AG09309 (cell line): ENCODE measurements around the gene ENKD1.

Experiments
- DNase-seq: peaks from one replicate; pipeline ENCODE4 v3.0.0-alpha.2; 2010; ENCODE audit warnings: low read depth
- H3K4me3 ChIP-seq: 2 replicates; pipeline ENCODE4 v1.5.1; 2011; ENCODE audit warnings: mild to moderate bottlenecking, low read depth, low read length, moderate library complexity; ENCODE audit not compliant: control insufficient read depth
- TF ChIP-seq, protein P1 (sequence below): IDR thresholded peaks from 2 replicates; pipeline ENCODE4 v1.5.1; 2011; ENCODE audit warnings: mild to moderate bottlenecking, low read depth, low read length, inconsistent platforms; ENCODE audit not compliant: insufficient read depth, control insufficient read depth; ENCODE audit errors: missing control alignments

The ENKD1 gene

DNA sequence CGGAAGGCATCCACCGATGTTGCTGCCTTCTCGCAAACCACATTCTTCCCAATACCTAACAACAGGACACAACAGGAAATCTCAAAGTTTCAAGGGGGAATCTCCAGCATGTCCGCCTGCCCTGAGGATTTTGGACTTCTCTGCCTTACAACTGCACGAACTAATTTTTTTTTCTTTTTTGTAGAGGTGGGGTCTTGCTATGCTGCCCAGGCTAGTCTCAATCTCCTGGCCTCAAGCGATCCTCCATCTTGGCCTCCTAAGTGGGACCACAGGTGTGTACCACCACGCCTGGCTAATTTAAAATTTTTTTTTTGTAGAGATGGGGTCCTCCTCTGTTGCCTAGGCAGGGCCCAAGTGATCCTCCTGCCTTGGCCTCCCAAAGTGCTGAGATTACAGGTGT is 9.4 kb upstream of the ENKD1 start:
- no peak for DNase-seq
- no peak overlapping the region for H3K4me3 ChIP-seq
- TF ChIP-seq, protein P1, sequence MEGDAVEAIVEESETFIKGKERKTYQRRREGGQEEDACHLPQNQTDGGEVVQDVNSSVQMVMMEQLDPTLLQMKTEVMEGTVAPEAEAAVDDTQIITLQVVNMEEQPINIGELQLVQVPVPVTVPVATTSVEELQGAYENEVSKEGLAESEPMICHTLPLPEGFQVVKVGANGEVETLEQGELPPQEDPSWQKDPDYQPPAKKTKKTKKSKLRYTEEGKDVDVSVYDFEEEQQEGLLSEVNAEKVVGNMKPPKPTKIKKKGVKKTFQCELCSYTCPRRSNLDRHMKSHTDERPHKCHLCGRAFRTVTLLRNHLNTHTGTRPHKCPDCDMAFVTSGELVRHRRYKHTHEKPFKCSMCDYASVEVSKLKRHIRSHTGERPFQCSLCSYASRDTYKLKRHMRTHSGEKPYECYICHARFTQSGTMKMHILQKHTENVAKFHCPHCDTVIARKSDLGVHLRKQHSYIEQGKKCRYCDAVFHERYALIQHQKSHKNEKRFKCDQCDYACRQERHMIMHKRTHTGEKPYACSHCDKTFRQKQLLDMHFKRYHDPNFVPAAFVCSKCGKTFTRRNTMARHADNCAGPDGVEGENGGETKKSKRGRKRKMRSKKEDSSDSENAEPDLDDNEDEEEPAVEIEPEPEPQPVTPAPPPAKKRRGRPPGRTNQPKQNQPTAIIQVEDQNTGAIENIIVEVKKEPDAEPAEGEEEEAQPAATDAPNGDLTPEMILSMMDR = no peak

DNA sequence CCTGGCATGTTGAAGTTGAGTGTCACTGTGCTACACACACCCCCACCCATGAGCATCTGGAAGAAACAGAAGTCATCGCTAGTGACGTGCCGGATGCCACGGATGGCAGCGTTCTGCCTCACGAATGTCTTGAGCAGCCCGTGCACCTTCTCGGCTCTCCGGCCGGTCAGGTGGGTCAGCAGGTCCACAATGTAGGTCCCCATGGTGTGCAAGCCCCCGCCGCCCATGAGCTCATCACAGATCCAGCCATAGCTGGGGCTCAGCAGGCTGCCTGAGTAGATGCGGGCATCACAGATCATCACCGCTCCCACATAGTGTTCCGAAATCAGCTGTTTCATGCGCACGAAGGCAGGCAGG is 9.0 kb upstream of the ENKD1 start:
- TF ChIP-seq, protein P1 = no peak
- DNase-seq = no peak
- no peak overlapping the region for H3K4me3 ChIP-seq

DNA sequence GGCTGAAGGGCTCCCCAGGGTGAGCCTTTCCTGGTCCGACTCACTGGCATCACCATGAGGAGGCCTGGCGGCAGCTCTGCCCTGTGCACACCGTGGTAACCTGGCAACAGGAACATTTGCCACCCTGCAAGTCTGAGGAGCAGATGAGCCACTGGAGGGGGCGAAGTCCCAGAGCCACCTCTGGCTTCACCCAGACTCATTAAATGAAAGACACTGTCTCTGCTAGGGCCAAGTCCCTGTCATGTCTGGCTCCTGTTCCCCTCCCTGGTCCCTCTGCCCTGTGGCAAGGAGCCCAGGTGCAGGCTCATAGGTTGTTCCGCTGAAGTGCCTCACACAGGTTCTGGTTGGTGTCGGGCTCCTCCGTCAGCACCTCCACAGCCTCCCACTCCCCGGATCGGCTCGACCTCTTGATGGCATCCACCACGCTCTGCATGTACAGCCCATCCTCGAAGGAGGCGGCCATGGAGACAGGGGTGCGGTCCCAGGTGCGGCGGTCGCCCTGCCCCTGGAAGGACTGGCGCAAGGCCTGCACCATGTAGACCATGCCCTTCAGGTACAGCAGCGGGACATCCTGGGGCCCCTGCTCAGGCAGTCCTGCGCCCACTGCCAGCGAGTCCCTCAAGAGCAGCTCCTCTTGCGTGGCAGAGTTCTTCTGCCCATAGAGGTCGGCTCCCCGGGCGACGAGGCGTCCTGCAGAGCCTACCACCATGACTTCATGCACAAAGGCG is 8.5 kb upstream of the ENKD1 start:
- TF ChIP-seq, protein P1 = no peak
- no peak for DNase-seq
- H3K4me3 ChIP-seq = no peak overlapping the region

DNA sequence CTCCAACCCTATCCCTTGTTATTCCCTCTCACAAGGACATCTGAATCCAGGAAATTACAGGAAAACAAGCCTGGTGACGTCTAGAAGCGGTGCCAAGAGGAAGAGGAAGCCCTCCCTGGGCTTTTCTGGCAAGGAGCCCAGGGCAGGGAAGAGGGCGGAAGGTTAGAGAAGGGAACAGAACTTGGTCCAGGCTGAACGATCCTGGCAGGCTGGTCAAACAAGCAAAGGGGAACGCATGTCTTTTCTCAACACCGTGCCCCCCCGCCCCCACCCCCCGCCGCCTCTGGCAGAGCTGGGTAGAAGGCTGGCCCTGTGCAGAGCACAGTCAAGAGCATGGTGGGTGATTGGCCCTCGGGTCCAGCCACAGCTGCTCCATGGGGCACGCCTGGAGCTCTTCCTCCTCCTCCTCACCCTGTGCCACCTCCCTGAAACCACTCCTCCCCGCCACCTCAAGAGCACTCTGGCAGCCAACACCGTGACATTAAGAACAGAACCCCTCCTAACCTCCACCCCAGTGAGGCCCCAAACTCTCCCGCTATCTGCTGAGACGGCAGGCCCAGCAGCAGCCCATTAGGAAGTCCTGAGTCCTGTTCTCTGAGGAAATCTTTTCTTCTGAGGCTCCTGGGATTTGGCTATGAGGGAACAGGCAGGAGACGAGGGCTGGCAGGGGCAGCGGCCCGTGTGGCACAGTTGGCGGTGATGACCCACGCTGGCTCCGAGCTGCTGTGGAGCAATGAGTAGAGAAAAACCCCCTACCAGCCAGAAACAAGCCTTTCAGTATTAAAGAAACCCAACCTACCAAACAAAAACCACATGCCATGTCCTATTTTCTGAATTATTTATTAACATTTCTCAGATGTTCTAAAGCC is 7.4 kb upstream of the ENKD1 start:
- DNase-seq = no peak
- no peak overlapping the region for H3K4me3 ChIP-seq
- TF ChIP-seq, protein P1 = no peak

DNA sequence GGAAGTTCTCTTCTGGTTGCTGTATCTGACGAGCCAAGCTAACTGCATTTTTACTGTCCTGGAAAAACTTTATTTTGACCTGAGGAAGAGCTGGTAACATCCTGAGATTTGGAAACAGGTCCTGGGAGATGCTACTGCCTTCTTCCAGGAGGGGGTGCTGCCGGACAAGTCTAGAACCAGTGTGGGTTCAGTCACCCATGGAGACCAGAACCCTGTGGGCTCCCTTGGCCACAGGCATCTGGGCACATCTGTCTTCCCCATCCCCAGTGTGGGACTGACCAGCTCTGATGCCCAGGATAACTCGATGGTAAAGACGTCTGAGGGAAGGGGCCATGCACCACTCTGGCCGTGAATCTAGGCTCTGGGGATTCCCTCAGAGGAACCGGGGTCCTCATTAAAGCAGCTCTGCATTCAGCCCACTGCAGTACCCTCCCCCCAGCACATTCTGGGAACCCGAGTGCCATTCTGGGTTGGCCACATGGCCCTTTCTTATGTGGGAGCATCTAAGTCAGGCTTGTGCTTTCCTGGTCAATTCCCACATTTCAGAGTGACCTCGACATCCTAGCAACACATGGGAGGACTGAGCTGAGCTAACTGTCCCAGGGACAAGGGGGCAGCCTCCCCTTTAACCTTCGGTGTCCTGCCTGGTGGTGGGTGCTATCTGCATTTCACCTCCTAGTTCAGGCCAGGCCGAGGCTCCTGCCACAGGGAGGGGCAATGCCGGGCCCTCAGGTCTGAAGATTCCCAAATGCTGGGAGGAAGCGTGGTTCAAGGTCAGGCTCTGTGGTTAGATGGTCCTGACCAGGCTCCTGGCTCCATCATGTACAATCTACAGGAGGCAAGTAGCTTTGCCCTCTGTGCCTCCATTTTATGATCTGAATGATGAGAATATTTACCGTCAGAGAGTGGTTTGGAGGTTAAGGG is 6.5 kb upstream of the ENKD1 start:
- H3K4me3 ChIP-seq = no peak overlapping the region
- TF ChIP-seq, protein P1 = peak; percentile 90
- no peak for DNase-seq

DNA sequence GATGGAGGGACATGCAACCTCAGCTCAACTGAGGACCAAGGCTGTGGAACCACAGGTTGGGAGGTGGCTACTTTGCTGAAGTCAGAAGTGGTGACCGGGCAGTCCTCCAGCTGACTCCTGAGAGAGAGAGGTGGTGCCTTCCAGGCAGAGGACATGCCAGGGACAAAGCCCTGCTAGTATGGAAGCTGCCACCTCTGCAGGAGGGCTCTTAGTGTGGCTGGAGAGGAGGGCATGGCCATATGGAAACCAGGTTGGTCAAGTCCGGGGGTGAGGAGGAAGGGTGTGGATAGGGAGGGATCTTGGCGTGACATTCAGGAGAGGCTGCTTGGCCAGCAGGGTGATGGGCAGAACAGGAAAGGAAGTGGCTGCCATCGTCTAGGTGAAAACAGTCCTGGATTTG is 5.8 kb upstream of the ENKD1 start:
- TF ChIP-seq, protein P1 = no peak
- no peak for DNase-seq
- no peak overlapping the region for H3K4me3 ChIP-seq
